Activated T-helper 2 cell treated with anti-CD3 and anti-CD28 coated beads, Interferon-gamma antibody, Interleukin-2, Interleukin-4, amounts not matched to agents 10 μg/mL and 5 μg/mL and 100 μg/mL, durations not matched to agents 14 hours and 24 hours and 36 hours (primary cell): ENCODE data around the gene PDILT. TPM values are rescaled to one million over a fixed set of nuclear protein-coding genes. Genes with fewer than 3 reads are reported as not detected.
"Not testable (repeated sequence)": the region's sequence is repeated elsewhere in the genome, so short reads cannot be mapped to it uniquely, and the experiment has no call there.

Experiments
- DNase-seq: peaks from one replicate; pipeline ENCODE4 v3.0.0; 2021; ENCODE audit warnings: low spot score
- H3K27ac Mint-ChIP-seq: one replicate; pipeline ENCODE4 v1.8.0; 2021; ENCODE audit warnings: mixed read lengths
- H3K27me3 Mint-ChIP-seq: one replicate; pipeline ENCODE4 v1.8.0; 2021; ENCODE audit warnings: low read depth, mixed read lengths
- H3K36me3 Mint-ChIP-seq: one replicate; pipeline ENCODE4 v1.8.0; 2021; ENCODE audit warnings: low read depth, mixed read lengths
- H3K4me1 Mint-ChIP-seq: one replicate; pipeline ENCODE4 v1.8.0; 2021; ENCODE audit warnings: low read depth, mixed read lengths
- H3K4me3 Mint-ChIP-seq: one replicate; pipeline ENCODE4 v1.8.0; 2021; ENCODE audit warnings: low read depth, mild to moderate bottlenecking, moderate library complexity, mixed read lengths
- H3K9me3 Mint-ChIP-seq: one replicate; pipeline ENCODE4 v1.8.0; 2021; ENCODE audit warnings: mixed read lengths
- intact Hi-C: fragments of 100-400 bp; cut with micrococcal nuclease; formaldehyde crosslinking; loops from one replicate; pipeline ENCODE4 v1.15.1; 2023
- total RNA-seq: library from RNA; stranded (reverse); gene quantifications from 2 replicates; pipeline ENCODE4 v1.2.3, GENCODE V29; 2022

The PDILT gene
- total RNA-seq, 1 donor from 2014 or later: 0.07 TPM

DNA sequence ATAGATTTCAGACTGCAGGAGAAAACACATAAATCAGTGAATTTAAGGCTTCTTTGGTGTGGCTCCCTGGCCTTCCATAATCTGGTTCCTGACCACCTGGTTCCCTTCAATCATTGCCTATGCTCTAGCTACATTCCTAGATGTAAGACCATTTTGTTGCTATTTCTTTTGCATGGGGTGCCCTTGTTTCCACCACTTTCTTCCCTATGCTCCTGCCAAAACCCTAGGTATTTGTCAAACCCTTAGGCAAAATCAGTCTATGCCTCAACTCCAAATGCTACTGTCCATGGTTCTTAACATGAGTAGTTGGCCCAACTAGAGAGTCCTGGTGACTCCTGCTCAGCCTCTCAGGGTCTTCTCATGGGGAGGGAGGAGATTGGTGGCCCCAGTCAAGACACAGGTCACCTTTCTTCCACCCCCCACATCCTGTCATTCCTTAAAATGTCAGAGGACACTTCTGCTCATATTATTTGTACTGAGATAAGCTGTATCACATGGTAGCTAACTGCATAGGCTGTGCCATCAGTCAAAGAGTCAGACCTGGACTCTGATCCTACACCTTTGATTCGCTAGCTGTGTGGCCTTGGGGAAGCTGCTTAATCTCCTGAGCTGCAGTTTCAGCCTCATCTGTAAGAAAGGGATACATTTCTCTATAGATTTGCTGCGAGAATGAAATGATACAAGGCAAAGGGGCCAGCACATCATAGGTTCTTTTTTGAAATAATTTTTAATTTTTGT is 19.8 kb upstream of the PDILT start:
- no peaks in the 10 kb centered on the region for H3K36me3 Mint-ChIP-seq
- no peaks in the 10 kb centered on the region for H3K4me1 Mint-ChIP-seq
- H3K27me3 Mint-ChIP-seq: no peaks in the 10 kb centered on the region
- no peak overlapping the region for H3K4me3 Mint-ChIP-seq
- no peaks in the 10 kb centered on the region for H3K9me3 Mint-ChIP-seq
- no peak overlapping the region for H3K27ac Mint-ChIP-seq
- no peak for DNase-seq
- intact Hi-C loops: no loop called here

DNA sequence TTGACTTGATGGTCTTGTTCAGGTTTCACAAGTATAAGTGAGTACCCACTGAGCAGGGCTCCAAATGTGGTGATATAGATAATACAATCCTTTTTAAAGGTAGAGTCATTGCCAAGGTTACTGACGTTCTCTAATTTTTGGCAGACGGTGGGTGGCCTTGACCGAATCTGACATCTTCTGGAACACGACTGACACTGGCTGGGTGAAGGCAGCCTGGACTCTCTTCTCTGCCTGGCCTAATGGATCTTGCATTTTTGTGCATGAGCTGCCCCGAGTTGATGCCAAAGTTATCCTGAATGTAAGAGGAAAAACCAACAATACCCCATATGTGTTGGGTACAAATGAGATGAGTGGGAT is 19.2 kb upstream of the PDILT start:
- H3K27me3 Mint-ChIP-seq, H3K4me1 Mint-ChIP-seq, H3K4me3 Mint-ChIP-seq, H3K27ac Mint-ChIP-seq, H3K9me3 Mint-ChIP-seq, H3K36me3 Mint-ChIP-seq, DNase-seq, intact Hi-C loops: not testable (repeated sequence)

DNA sequence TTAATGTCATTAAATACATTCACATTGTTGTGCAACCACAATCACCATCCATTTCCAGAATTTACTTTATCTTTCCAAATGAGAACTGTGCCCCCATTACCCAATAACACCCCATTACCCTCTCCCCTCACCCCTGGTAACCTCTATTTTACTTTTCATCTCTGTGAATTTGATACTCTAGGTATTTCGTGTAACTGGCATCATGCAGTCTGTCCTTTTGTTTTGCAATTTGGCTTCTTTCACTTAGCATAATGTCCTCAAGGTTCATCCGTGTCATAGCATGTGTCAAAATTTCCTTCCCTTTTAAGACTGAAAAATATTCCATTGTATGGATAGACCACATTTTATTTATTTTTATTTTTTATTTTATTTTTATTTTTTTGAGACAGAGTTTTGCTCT is 17.2 kb upstream of the PDILT start:
- H3K9me3 Mint-ChIP-seq, DNase-seq, intact Hi-C loops, H3K4me1 Mint-ChIP-seq, H3K4me3 Mint-ChIP-seq, H3K36me3 Mint-ChIP-seq, H3K27me3 Mint-ChIP-seq, H3K27ac Mint-ChIP-seq: not testable (repeated sequence)

DNA sequence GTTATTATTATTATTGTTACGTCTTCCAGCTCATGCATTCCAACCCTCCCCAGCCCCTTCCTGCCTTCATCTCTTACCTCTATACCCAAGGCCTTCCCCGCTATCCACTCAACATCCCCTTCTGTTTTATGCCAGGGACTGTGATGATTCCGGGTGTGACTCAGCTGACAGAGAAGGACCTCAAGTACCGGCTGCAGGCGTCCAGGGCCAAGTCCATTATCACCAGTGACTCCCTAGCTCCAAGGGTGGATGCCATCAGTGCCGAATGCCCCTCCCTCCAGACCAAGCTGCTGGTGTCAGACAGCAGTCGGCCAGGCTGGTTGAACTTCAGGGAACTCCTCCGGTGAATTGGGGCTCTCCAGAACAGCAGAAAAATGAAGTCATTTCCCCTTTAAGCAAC is 14.6 kb upstream of the PDILT start:
- H3K27me3 Mint-ChIP-seq, H3K4me1 Mint-ChIP-seq, H3K27ac Mint-ChIP-seq, H3K36me3 Mint-ChIP-seq, intact Hi-C loops, DNase-seq, H3K4me3 Mint-ChIP-seq, H3K9me3 Mint-ChIP-seq: not testable (repeated sequence)

DNA sequence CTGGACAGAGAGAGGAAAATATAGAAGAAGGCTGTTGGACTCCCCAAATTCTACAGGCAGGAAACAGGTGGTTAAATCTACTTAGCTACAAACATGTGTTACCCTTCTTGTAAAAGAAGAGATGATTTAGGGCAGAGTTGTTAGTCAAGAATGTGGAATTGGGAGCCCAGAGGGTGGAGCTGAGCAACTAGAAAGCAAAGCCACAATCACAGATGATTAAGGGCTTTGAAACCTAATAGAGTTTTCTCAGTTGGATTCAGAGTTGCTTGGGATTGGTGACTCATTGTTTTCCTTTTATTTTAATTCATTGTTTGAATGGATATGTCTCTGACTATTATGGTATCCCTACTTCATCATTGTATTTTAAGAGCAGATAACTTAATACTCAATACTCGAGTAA is 11.0 kb upstream of the PDILT start:
- no peak overlapping the region for H3K4me3 Mint-ChIP-seq
- no peaks in the 10 kb centered on the region for H3K9me3 Mint-ChIP-seq
- no peak for DNase-seq
- H3K36me3 Mint-ChIP-seq: no peaks in the 10 kb centered on the region
- no peak overlapping the region for H3K27ac Mint-ChIP-seq
- H3K27me3 Mint-ChIP-seq: peaks cover 4% of the 10 kb centered on the region
- no peaks in the 10 kb centered on the region for H3K4me1 Mint-ChIP-seq
- intact Hi-C loops: no loop called here

DNA sequence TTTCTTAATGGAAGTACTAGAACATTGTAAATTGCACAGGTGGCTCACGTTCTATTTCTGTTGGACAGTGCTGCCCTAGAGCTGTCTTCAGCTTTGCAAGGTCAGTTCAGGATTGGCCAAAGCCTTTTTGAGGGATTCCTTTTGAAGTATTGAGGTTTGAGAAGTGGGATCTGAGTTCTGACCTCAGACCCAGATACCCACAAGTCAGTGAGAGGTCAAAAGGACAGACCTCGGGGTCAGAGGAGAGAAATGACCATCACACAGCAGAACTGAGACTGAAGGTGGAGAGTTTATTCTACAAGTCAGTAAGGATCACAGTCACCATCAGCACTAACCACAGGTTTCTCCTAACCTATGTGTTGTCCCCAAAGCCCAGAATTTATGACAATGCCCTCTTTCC is 6.5 kb upstream of the PDILT start:
- H3K27ac Mint-ChIP-seq: no peak overlapping the region
- intact Hi-C loops: no loop called here
- DNase-seq: no peak
- peaks cover 4% of the 10 kb centered on the region for H3K27me3 Mint-ChIP-seq
- no peaks in the 10 kb centered on the region for H3K9me3 Mint-ChIP-seq
- H3K4me3 Mint-ChIP-seq: no peak overlapping the region
- H3K36me3 Mint-ChIP-seq: no peaks in the 10 kb centered on the region
- no peaks in the 10 kb centered on the region for H3K4me1 Mint-ChIP-seq

DNA sequence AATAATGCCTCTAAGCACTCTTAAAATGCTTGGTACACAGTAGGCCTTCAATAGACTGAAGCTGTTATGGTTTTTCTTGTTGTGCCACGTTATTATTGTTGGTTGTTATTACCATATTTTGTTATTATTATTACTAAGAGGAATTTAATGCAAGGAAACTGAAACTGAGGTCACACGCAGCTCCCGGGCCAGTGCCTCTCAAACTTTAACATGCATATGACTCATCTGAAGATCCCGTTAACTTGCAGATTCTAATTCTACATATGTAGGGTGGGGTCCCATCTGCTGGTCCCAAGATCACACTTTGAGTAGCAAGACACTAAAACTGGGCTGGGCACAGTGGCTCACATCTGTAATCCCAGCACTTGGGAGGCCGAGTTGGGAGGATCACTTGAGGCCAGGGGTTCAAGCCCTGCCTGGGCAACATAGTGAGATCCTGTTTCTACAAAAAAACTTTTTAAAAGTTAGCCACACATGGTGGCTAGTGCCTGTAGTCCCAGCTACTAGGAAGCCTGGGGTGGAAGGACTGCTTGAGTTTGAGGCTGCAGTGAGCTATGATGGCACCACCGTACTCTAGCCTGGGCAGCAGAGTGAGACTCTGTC is 5.7 kb upstream of the PDILT start:
- no peaks in the 10 kb centered on the region for H3K9me3 Mint-ChIP-seq
- DNase-seq: no peak
- H3K27ac Mint-ChIP-seq: no peak overlapping the region
- H3K36me3 Mint-ChIP-seq: no peaks in the 10 kb centered on the region
- no peaks in the 10 kb centered on the region for H3K4me1 Mint-ChIP-seq
- intact Hi-C loops: no loop called here
- no peak overlapping the region for H3K4me3 Mint-ChIP-seq
- H3K27me3 Mint-ChIP-seq: peaks cover 1% of the 10 kb centered on the region

DNA sequence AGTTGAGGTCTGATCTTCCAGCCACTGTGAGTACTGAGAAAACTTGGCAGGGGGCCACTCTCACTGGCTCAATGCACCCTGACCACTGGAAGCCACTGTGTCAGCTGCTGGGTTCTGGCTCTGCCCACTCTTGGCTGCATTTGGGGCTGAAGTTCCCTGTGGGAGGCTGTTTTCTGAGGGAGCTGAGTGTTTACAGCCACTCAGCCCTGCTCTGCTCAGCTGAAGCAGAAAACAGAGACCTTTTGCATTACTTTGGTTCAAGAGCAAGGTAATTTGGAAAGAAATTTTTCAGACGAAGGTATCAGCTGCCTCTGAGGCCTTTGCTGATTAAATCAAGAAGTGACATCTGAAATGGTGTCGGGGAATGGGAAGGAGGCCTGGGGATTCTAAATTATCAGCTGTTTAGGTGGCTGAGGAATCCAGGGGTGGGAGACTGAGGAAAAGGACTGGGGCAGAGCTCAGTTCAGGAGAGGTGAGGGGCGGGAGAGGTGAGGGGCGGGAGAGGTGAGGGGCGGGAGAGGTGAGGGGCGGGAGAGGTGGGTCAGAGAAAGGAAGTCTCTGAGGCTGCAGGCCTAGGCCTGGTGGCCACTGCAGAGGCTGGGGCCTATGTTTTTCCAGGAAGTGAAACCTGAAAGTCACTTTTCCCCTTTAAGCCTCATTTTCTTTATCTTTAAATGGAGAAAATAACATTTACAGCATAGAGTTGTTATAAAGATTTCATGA is 5.0 kb upstream of the PDILT start, which contains the start of gene ACSM5:
Gene ACSM5, plus strand, starts transcription at position 137 of the 723 bp plus-strand sequence. CDS start 1,951 bp downstream, outside the sequence.
- intact Hi-C loops: no loop called here
- Mint-ChIP-seq H3K4me3 (no peak within 1 kb of the TSS), H3K27me3 (no peaks in the 10 kb centered on the region), H3K36me3 (no peaks in the 10 kb centered on the region), H3K27ac (no peak within 1 kb of the TSS), H3K9me3 (no peaks in the 10 kb centered on the region), H3K4me1 (no peaks in the 10 kb centered on the region)
- no peak for DNase-seq

DNA sequence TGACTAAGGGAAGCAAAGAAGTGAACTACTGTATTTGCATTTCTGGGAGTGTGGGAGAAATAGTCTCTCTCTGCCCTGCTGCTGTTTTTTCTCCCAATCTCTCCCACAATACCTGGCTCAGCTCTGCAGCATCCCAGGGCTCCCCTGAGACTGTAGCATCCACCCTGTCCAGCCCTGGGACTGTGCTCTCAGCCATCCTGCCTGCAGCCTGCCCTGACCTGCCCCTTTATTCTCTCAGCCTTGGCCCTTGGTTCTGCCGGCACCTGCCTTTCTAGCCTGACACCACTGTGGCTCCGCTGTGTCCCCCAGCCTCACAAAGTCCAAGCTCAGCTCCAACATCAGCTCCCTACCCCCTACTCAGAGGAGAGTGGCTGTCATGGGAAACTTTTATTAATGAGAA is 1.9 kb downstream of the PDILT start:
- H3K27ac Mint-ChIP-seq: no peak overlapping the region
- H3K9me3 Mint-ChIP-seq: no peaks in the 10 kb centered on the region
- H3K36me3 Mint-ChIP-seq: no peaks in the 10 kb centered on the region
- DNase-seq: no peak
- intact Hi-C loops: no loop called here
- no peaks in the 10 kb centered on the region for H3K4me1 Mint-ChIP-seq
- no peak overlapping the region for H3K4me3 Mint-ChIP-seq
- peaks cover 1% of the 10 kb centered on the region for H3K27me3 Mint-ChIP-seq

DNA sequence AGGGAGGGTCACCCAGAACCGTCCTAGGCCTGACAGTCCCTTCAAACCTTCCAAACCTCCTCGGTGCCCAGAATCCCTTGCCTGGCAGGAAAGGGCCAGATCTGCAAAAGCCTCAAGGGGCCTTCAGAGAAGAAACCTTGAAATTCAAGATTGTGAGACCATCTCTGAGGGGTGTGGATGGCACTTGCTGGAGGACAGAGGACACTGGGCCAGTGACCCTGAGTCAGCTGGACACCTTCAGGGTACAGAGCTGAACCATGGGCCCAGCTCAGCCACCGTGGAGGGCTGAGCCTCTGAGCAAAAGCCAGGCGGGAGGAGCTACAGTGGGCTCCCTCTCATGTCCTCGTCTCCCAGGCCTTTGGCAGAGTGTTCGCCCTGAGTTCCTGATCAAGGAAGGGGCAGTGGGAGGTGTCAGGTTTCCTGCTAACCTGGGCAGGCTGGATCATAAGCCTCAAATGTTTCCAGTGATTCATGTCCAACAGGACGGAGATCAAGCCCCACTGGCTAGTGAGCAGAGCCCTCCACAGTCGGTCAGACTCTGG is 3.0 kb downstream of the PDILT start:
- DNase-seq: no peak
- intact Hi-C loops: no loop called here
- Mint-ChIP-seq H3K36me3 (no peaks in the 10 kb centered on the region), H3K4me3 (no peak overlapping the region), H3K9me3 (no peaks in the 10 kb centered on the region), H3K4me1 (no peaks in the 10 kb centered on the region), H3K27me3 (peaks cover 1% of the 10 kb centered on the region), H3K27ac (no peak overlapping the region)

DNA sequence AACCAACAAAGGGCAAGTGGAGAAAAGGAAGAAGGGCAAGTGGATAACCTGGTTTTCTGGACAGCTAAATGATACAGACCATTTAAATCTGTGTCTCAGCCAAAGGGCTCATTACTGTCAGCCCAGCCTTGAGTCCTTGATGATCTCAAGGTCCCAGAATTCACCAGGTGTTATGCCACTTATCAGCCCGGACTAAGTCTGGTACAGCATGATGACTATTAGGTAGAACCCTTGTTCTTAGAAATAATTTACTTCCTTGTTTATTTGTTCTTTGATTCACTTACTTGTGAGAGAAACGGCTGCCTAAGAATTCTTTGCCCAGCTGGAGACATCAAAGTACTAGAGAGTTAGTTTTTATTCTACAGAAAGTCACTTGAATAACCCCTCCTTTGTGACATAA is 3.5 kb downstream of the PDILT start:
- Mint-ChIP-seq H3K27ac (no peak overlapping the region), H3K4me1 (no peaks in the 10 kb centered on the region), H3K36me3 (no peaks in the 10 kb centered on the region), H3K4me3 (no peak overlapping the region), H3K9me3 (no peaks in the 10 kb centered on the region), H3K27me3 (peaks cover 1% of the 10 kb centered on the region)
- intact Hi-C loops: no loop called here
- no peak for DNase-seq

DNA sequence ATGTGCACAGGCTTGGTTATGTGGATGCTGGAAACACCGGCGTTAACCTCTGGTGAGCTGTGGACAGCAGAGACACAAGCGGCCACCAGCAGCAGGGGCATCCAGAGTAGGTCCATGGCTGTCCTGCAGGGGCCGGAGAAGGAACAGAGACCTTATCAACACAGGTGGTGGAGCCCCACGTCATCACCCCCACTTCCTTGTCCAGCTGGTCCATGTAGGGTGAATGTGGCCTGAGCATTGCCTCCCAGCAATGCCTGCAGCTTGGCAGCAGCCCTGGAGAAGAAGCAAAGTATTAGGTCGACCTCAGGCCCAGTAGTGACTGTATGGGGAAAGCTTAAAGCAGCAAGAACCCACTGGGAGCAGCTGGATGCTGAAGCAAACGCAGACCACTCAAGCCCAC is 5.4 kb downstream of the PDILT start:
- DNase-seq: no peak
- Mint-ChIP-seq H3K27me3 (peaks cover 1% of the 10 kb centered on the region), H3K4me1 (no peaks in the 10 kb centered on the region), H3K4me3 (no peak overlapping the region), H3K36me3 (no peaks in the 10 kb centered on the region), H3K27ac (no peak overlapping the region), H3K9me3 (no peaks in the 10 kb centered on the region)
- intact Hi-C loops: no loop called here

DNA sequence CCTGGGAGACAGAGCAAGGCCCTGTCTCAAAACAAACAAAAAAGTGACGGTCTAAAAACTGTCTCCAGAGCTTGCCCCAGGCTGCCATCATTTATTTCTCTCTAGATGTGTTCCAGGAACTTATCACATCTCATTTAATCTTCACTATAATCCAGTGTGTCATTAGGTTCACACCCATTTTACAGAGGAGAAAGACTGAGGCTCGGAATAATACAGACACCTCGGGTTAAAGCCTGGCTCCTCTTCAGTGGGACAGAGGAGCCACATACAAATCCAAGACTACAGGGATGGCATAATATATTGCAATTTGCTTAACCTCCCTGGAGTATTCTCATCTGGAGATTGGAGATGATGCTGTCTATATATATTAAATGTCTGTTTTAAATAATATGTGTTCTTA is 5.9 kb downstream of the PDILT start:
- H3K4me3 Mint-ChIP-seq: no peak overlapping the region
- H3K4me1 Mint-ChIP-seq: no peaks in the 10 kb centered on the region
- H3K27me3 Mint-ChIP-seq: peaks cover 1% of the 10 kb centered on the region
- no peaks in the 10 kb centered on the region for H3K9me3 Mint-ChIP-seq
- no peaks in the 10 kb centered on the region for H3K36me3 Mint-ChIP-seq
- intact Hi-C loops: no loop called here
- no peak overlapping the region for H3K27ac Mint-ChIP-seq
- DNase-seq: no peak
